Smooth muscle cell (in vitro differentiated cells): ENCODE measurements around the gene FOXN3. TPM values are rescaled to one million over a fixed set of nuclear protein-coding genes. Genes with fewer than 3 reads are reported as not detected.

ENCODE experiments used
- DNase-seq: peaks from one replicate; lab custom pipeline; 2025; ENCODE audit not compliant: unreplicated experiment; lab: John Stamatoyannopoulos, UW
- H2AFZ ChIP-seq: fragments of 200-600 bp; sonication (generic); 2 replicates; pipeline ENCODE4 v1.6.0; 2016; ENCODE audit warnings: antibody characterized with exemption, low read depth, mild to moderate bottlenecking
- H3F3A ChIP-seq: fragments of 200-600 bp; sonication (generic); 2 replicates; pipeline ENCODE4 v1.6.0; 2017; ENCODE audit warnings: antibody characterized with exemption, low read depth
- H3K27ac ChIP-seq: fragments of 200-600 bp; sonication (generic); 2 replicates; pipeline ENCODE4 v1.5.1; 2016; ENCODE audit warnings: low read depth, mild to moderate bottlenecking
- H3K27me3 ChIP-seq: fragments of 200-600 bp; sonication (generic); 2 replicates; pipeline ENCODE4 v1.6.1; 2016; ENCODE audit warnings: low read depth, mild to moderate bottlenecking
- H3K36me3 ChIP-seq: fragments of 200-600 bp; sonication (generic); 2 replicates; pipeline ENCODE4 v1.5.1; 2016; ENCODE audit warnings: low read depth
- H3K4me1 ChIP-seq: fragments of 200-600 bp; sonication (generic); 2 replicates; pipeline ENCODE4 v1.5.1; 2016; ENCODE audit warnings: low read depth
- H3K4me2 ChIP-seq: fragments of 200-600 bp; sonication (generic); 2 replicates; pipeline ENCODE4 v1.6.0; 2016; ENCODE audit warnings: mild to moderate bottlenecking
- H3K4me3 ChIP-seq: fragments of 200-600 bp; sonication (generic); 2 replicates; pipeline ENCODE4 v1.5.1; 2016; ENCODE audit warnings: mild to moderate bottlenecking
- H3K79me2 ChIP-seq: fragments of 200-600 bp; sonication (generic); 2 replicates; pipeline ENCODE4 v1.6.0; 2016; ENCODE audit warnings: low read depth, mild to moderate bottlenecking
- H3K9ac ChIP-seq: fragments of 200-600 bp; sonication (generic); 2 replicates; pipeline ENCODE4 v1.6.0; 2016; ENCODE audit warnings: low read depth
- H3K9me3 ChIP-seq: fragments of 200-600 bp; sonication (generic); replicated peaks from 2 replicates; pipeline ENCODE4 v1.5.1; 2016; ENCODE audit warnings: low read depth
- H4K20me1 ChIP-seq: fragments of 200-600 bp; sonication (generic); 2 replicates; pipeline ENCODE4 v1.6.0; 2016; ENCODE audit warnings: low read depth
- WGBS: methylation state at CpG from one replicate; pipeline ENCODE4 v1.1.7; 2016; ENCODE audit warnings: low lambda C conversion rate; 5-methylcytosine and 5-hydroxymethylcytosine counted together
- polyA plus RNA-seq: library from polyadenylated mRNA; unstranded; fragments of >200 nt; fragmentation: Nextera tagmentation; extraction: Ambion mirVana; gene quantifications from 2 replicates; pipeline ENCODE4 v1.2.1, GENCODE V29; 2016
- total RNA-seq: library from RNA; depleted of rRNA; stranded (reverse); fragments of >200 nt; gene quantifications from 2 replicates; pipeline ENCODE4 v1.2.3, GENCODE V29; 2014
- TF ChIP-seq, protein P1 (sequence below): fragments of 200-600 bp; sonication (generic); IDR thresholded peaks from 2 replicates; pipeline ENCODE4 v1.5.1; 2017; ENCODE audit warnings: borderline replicate concordance, mild to moderate bottlenecking, antibody characterized with exemption; ENCODE audit not compliant: insufficient read depth, poor library complexity, severe bottlenecking

FOXN3 gene
- total and polyA plus RNA-seq, 2 experiments from 2014 or later, result 24.5 to 31.5 TPM

DNA sequence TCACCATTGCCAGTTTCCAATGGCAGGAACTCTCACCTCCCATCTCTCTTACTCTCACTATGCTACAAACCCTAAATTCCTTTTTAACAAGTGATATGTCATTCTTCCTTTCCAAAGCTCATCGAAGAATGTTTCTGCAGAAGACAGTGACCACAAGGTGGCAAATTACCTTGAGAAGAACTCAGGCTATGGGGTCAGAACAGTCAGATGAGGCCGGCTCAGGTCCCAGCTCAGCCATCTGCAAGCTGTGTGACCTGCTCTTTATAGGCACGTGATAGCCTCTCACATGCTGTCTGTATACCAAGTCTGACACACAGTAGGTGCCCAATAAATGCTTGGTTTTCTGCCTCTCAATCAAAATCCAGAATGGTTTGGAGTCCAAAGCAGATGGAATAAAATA lies 80.7 kb downstream of the FOXN3 start:
- peaks cover 14% of the 10 kb centered on the region for H3K79me2 ChIP-seq
- H3F3A ChIP-seq, result peaks cover 16% of the 10 kb centered on the region
- H3K9me3 ChIP-seq, result no peaks in the 10 kb centered on the region
- H3K36me3 ChIP-seq, result no peaks in the 10 kb centered on the region
- H4K20me1 ChIP-seq, result peaks cover 14% of the 10 kb centered on the region
- TF ChIP-seq, protein P1, sequence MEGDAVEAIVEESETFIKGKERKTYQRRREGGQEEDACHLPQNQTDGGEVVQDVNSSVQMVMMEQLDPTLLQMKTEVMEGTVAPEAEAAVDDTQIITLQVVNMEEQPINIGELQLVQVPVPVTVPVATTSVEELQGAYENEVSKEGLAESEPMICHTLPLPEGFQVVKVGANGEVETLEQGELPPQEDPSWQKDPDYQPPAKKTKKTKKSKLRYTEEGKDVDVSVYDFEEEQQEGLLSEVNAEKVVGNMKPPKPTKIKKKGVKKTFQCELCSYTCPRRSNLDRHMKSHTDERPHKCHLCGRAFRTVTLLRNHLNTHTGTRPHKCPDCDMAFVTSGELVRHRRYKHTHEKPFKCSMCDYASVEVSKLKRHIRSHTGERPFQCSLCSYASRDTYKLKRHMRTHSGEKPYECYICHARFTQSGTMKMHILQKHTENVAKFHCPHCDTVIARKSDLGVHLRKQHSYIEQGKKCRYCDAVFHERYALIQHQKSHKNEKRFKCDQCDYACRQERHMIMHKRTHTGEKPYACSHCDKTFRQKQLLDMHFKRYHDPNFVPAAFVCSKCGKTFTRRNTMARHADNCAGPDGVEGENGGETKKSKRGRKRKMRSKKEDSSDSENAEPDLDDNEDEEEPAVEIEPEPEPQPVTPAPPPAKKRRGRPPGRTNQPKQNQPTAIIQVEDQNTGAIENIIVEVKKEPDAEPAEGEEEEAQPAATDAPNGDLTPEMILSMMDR, result no peak
- H3K4me3 ChIP-seq, result no peak overlapping the region
- whole genome bisulfite sequencing, result 93% methylated on average over 3 of the region's 3 CpGs
- no peak overlapping the region for H3K4me2 ChIP-seq
- no peaks in the 10 kb centered on the region for H3K27me3 ChIP-seq
- peaks cover 40% of the 10 kb centered on the region for H3K4me1 ChIP-seq
- no peak for DNase-seq
- no peak overlapping the region for H3K27ac ChIP-seq
- H3K9ac ChIP-seq, result no peak overlapping the region
- no peak overlapping the region for H2AFZ ChIP-seq

DNA sequence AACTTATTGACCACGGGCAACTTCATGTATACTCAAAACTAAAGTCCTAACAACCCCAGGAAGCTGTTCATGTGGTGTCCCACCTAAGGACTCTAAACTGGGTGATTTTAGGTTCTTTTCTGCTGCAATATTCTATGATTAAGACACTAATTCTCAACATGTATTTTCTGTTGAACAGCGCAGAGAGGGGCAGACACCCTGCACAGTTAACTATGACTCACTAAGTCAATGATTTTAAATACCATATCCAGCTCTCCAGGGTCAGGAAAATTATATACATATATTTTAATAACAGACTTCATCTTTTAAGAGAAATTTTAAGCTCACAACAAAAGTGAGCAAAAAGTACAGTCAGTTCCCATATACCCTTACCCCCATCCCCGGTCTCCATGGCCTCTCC lies 85.0 kb downstream of the FOXN3 start:
- H2AFZ ChIP-seq, result no peak overlapping the region
- H3K27me3 ChIP-seq, result no peaks in the 10 kb centered on the region
- no peak overlapping the region for H3K4me3 ChIP-seq
- peaks cover 14% of the 10 kb centered on the region for H3K79me2 ChIP-seq
- H3K27ac ChIP-seq, result no peak overlapping the region
- H3F3A ChIP-seq, result no peaks in the 10 kb centered on the region
- no peak for DNase-seq
- TF ChIP-seq, protein P1, result no peak
- H3K36me3 ChIP-seq, result no peaks in the 10 kb centered on the region
- 40% methylated on average over 3 of the region's 3 CpGs for WGBS
- no peak overlapping the region for H3K9ac ChIP-seq
- no peak overlapping the region for H3K4me2 ChIP-seq
- H3K9me3 ChIP-seq, result no peaks in the 10 kb centered on the region
- H4K20me1 ChIP-seq, result peaks cover 30% of the 10 kb centered on the region
- peaks cover 6% of the 10 kb centered on the region for H3K4me1 ChIP-seq

DNA sequence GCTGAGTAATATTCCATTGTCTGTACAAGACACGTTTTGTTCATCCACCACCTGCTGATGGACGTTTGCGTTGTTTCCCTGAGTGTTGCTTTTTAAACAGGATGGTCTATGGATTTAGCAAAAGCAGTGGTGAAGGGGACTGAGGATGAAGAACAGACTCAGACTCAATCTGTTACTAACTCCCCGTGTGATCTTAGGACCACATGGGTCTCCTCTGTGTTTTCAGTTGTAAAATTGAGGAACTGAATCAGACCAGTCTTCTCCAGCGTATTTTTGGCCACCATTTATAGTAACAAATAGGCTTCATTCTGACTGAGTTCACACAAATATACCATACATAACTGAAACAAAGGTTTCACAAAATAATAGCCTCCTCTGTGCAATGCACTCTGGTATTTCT lies 85.6 kb downstream of the FOXN3 start:
- TF ChIP-seq, protein P1, result no peak
- no peak for DNase-seq
- Histone ChIP-seq H4K20me1 (peaks cover 34% of the 10 kb centered on the region), H3F3A (no peaks in the 10 kb centered on the region), H3K27ac (peak overlapping the region; percentile 83), H2AFZ (no peak overlapping the region), H3K4me2 (no peak overlapping the region), H3K79me2 (peaks cover 14% of the 10 kb centered on the region), H3K9ac (no peak overlapping the region), H3K9me3 (no peaks in the 10 kb centered on the region), H3K4me1 (peaks cover 6% of the 10 kb centered on the region), H3K27me3 (no peaks in the 10 kb centered on the region), H3K4me3 (no peak overlapping the region), H3K36me3 (no peaks in the 10 kb centered on the region)
- 94% methylated on average over 5 of the region's 5 CpGs for WGBS

DNA sequence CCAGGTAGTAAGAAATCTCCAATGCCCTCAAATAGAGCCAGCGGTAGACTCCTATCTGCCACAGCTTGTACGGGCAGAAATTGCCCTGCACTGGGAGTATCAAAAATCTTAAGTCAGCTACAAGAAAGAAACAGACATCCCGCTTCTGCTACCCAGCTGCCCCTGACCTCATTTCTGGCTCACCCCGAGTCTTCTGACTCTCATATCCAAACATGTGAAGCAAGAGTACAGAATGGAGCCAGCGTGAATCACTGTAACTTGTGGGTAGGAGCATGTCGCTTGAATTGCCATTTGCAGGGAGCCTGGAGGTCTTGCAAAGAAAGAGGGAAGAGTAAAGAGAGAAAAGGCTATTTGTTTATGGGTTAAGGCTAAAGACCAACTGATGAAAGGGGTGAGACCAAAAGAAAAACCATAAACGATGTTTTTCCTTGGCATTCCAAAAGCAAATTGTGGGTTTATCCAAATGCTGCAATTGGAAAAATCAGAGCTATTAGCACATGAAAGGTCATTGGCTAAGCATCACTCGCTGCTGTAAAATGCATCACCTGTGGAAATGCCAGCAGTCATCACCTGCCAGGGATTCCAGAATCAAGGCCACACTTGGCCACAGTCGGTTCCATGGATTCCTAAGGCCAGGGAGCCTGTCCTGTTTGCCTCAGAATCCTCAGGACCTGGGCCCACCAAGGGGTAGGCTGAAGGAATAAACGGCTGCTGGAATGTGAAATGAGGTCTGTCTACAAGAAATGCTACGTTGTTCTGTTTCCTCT lies 86.6 kb downstream of the FOXN3 start:
- no peak for DNase-seq
- peak overlapping the region; percentile 83 for H3K27ac ChIP-seq
- peak overlapping the region; percentile 72 for H3K4me2 ChIP-seq
- TF ChIP-seq, protein P1, result no peak
- H2AFZ ChIP-seq, result no peak overlapping the region
- H3F3A ChIP-seq, result no peaks in the 10 kb centered on the region
- H4K20me1 ChIP-seq, result peaks cover 34% of the 10 kb centered on the region
- H3K9me3 ChIP-seq, result no peaks in the 10 kb centered on the region
- peaks cover 6% of the 10 kb centered on the region for H3K4me1 ChIP-seq
- no peak overlapping the region for H3K4me3 ChIP-seq
- H3K27me3 ChIP-seq, result no peaks in the 10 kb centered on the region
- 60% methylated on average over 11 of the region's 11 CpGs for WGBS
- H3K9ac ChIP-seq, result no peak overlapping the region
- H3K36me3 ChIP-seq, result no peaks in the 10 kb centered on the region
- peaks cover 16% of the 10 kb centered on the region for H3K79me2 ChIP-seq
